HG03280 (cell line): Measurements from ENCODE around the gene TXLNA.

Source experiments
- ATAC-seq: cut with Tn5 transposase; IDR thresholded peaks from one replicate; pipeline ENCODE4 v1.9.1; 2021; ENCODE audit warnings: mild to moderate bottlenecking, moderate library complexity; ENCODE audit not compliant: unreplicated experiment

TXLNA gene

DNA sequence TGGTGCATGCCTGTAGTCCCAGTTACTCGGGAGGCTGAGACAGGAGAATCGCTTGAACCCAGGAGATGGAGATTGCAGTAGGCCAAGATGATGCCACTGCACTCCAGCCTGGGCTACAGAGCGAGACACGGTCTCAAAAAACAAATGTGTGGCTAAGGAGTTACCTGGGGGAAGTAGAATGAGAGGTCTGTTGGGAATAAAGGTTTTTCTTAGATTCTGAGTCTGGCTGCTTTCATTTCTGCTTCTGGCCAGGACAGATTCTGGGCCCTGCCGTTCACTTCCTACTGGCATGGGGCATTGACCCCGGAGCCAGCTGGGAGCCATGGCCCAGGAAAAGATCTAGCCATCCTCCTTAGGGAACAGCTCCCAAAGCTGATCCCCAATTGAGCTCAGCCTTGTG, 29.0 kb downstream of the TXLNA start:
- ATAC-seq: no peak

GRCh38 chr1:32208891-32209328, 29.4 kb downstream of the TXLNA start, which contains the start of gene DCDC2B:
TSS of gene DCDC2B (plus strand) at chr1:32209089. CDS start at chr1:32209094, 5 bp downstream.
- ATAC-seq: no peak

- no peak for ATAC-seq
Measured at GRCh38 chr1:32215629-32216480, 36.4 kb downstream of the TXLNA start.

DNA sequence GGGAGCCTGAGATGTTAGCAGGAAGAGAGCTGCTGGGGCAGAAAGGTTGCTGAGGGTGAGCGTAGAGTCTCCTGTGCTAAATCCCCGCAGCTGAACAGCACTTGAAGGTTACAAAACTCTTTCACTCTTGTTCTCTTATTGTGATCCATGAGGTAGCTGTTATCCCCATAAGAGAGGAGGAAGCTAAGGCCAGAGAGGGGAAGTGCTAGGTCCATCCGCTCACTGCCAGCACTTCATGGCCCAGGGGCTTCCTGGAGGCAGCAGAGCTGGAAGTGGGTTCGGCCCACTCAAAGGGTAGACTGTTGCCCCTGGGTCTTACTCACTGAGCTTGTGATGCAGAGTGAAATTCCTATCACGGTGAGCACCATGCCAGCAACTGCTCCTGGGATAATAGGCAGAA, 37.1 kb downstream of the TXLNA start:
- ATAC-seq: no peak

- no peak for ATAC-seq
Measured at GRCh38 chr1:32219022-32219421, 39.5 kb downstream of the TXLNA start.

DNA sequence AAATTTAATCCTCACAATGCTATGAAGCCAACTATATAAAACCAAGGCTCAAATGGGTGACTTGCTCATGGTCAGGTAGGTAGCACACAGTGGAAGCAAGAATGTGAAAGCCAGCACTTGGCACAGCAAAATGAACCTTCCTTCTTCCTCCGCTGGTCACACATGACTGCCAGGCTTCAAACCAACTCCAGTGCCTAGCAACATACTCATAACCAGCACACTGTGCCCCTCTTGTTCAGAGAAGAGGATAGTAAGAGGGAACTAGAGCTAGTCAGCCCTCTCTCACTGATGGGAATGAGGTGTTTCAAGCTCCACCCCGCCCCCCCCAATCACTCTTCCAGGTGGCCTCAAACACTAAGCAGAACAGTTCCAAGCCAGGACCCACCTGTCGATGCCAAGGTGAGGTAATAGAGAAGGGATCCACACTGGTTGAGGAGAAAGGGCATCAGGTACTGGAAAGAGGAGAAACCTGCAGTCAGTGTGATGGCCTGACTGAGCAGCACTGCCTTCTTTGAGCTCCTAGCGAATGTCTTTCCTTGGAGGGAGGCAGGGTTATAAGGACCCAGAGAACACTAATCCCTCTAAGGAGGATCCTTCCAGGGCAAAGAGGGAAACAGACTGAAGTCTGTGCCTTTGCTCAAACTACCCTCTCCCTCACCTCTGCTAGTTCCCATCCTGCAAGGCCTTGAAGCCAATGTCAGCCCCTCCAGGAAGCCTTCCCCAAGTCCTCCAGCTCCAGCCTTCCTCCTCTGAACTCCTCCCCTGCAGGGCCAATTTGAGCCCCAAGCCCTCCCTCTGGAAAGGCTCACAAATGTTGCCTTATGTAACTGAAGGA, 41.5 kb downstream of the TXLNA start:
- ATAC-seq: no peak

GRCh38 chr1:32221581-32221979, 42.1 kb downstream of the TXLNA start:
- no peak for ATAC-seq

GRCh38 chr1:32221980-32222755, 42.7 kb downstream of the TXLNA start, which contains the start of the genes EIF3I and TMEM234:
TSS of gene EIF3I (plus strand) at chr1:32222407. CDS start at chr1:32222442, 35 bp downstream.
TSS of gene TMEM234 (minus strand) at chr1:32222353. CDS start at chr1:32222322, 31 bp downstream.
- ATAC-seq: peak; percentile 96

DNA sequence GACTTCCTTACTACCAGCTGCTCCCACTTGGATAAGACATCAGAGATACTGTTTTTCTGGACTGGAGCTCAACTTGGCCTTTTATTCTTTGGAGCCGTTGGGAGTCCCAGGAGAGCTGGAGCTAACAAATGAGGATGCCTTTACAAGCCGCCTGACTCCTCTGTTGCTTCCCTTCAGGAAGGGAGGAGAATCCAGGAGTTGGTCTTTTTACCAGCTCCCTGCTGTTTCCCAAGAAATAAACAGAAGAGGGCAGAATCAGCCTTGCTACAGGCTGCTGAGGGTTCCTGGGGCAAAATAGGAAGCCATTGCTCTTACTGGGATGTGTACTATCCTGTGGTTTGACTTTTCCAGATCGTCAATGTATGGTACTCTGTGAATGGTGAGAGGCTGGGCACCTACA, 44.2 kb downstream of the TXLNA start:
- ATAC-seq: no peak

GRCh38 chr1:32224285-32224684, 44.8 kb downstream of the TXLNA start:
- no peak for ATAC-seq

GRCh38 chr1:32228771-32229170, 49.3 kb downstream of the TXLNA start:
- no peak for ATAC-seq

- no peak for ATAC-seq
Measured at GRCh38 chr1:32231843-32232432, 52.5 kb downstream of the TXLNA start.

GRCh38 chr1:32232558-32233304, 53.3 kb downstream of the TXLNA start:
- ATAC-seq: no peak

GRCh38 chr1:32234792-32235191, 55.3 kb downstream of the TXLNA start:
- ATAC-seq: no peak

- ATAC-seq: no peak
Measured at GRCh38 chr1:32239337-32239736, 59.9 kb downstream of the TXLNA start.

- ATAC-seq: no peak
Measured at GRCh38 chr1:32239790-32240139, 60.3 kb downstream of the TXLNA start.

GRCh38 chr1:32240140-32240951, 60.9 kb downstream of the TXLNA start:
- no peak for ATAC-seq

- ATAC-seq: no peak
Measured at GRCh38 chr1:32241001-32241763, 61.7 kb downstream of the TXLNA start.
